NCI-H1048 (cell line): ENCODE data around the gene DOCK2.

Source experiments
- DNase-seq: peaks from one replicate; lab custom pipeline; 2025; lab: John Stamatoyannopoulos, UW

Gene DOCK2

DNA sequence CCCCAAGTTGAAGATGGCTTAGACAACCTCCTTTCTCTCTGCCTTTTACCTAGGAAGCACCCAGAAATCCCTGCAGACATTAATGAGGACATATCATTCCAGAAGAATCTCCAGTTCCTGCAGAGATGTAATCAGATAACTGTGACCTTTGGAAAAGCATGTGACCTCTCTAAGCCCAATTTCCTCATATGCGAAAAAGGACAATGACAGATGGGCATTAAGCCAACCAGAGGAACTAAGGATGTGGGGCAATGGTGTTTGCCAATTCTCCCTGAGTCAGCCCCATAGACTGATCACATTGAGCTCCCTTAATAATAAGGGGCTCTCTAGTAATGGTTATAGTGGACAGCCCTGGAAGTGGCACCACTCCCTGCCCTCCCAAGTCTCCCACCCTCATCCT is 458.6 kb downstream of the DOCK2 start:
- DNase-seq = no peak

DNA sequence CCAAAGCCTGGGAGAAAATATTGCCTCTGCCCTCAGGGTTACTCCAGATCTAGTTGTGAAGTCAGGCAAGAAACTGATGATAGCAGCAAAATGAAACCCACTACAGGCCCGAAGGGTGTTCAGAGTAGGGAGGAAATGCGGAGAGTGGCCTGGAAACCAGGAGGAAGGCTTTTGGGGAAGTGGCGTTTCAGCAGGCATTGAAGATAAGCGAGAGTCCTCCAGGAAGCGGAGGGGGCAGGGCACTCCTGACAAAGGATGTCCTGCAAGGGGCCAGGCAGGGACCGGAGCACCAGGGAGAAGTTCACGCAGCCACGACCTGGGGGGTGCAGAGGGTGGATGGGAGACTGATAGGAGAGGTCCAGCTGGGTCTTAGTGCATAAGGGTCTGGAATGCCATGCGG is 460.9 kb downstream of the DOCK2 start:
- no peak for DNase-seq

DNA sequence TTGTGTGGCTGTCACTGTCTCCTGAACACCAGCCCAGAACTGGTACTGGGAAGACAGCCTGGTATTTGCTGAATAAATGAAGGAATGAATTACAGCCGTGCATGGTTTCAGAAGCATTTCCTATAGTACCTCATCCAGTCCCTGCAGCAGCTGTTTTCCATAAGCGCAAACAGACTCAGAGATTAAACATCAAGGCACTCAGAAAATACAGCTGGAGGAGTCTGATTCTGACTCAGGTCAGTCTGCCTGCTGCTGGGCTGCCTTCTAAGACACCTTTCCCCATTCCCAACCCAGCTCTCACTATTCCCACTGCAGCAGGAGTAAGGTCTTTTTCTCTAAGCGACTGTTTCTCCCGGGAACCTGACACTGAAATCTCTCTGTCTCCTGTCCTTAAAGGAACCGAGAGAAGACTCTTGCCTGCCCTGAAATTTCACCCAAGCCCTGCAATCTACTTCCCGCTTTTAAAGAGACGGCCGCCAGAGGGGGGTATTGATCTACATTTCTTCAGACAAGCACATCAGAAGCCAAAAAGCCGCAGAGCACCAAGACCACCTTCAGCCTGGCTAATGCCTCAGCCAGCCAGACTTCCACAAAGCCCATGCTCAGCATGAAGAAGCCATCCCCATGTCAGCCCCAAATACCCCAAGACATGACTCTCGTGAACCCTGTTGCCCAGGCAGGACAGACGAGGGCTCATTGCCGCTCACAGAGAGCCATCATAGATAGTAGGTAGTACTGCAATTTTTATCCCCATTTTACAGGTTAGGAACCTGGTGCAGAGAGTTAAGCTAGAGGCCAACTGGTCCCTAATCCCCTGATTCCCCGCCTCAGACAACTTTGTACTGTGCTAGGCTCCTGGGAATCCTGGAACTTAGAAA is 463.2 kb downstream of the DOCK2 start:
- peak; percentile 80 for DNase-seq

DNA sequence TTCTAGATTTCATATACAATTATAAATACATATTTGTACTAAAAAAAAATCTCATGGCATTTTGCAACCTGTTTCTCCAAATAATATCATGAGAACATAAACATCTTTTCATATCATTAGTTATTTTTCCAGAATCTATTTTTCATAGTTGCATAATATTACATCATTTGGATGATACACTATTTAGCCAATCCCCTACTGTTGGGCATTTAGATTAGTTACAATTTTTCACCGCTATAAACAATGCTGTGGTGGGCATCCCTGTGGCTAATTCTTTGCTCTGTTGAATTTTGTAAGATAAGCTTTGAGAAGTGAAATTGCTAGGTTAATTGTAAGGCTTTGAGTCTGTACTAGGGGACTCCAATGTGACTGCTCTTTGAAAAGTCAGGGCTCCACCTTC is 466.4 kb downstream of the DOCK2 start:
- no peak for DNase-seq

DNA sequence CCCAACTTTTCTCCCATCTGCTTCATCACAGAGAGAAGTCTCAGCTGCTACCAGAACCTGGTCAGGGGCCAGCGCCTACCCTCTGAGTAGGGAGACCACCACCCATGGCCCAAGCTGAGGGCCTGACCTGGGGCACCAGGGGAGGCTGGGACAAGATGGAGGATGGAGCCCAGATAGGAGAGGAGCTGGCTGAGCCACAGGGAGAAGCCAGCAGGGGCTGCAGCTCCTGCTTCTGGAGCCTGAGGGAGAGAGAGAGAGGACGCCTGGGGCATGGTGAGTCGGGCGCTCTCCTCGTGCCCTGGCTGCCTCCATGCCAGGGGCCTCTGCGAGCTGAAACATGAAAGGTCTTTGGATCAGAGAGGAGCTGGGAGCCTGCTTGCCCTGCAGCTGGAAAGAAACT is 467.2 kb downstream of the DOCK2 start:
- DNase-seq = no peak

DNA sequence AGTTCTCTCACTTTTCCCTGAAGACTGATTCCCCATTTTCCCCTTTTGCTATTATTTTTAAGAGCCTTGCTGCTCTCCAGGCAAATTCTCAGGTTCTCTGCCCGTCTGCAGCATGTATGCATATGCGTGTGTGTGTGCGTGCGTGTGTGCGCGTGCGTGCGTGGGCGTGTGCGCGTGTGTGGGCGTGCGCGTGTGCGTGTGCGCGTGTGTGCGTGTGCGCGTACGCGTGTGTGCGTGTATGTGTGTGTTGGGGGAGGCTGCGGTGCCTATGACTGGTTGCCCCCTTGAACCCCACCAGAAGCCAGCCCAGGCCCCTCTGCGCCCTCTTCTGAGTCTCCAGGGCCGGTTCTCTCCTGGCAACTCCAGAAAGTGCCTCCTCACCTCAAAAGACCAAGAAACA is 467.6 kb downstream of the DOCK2 start:
- no peak for DNase-seq

DNA sequence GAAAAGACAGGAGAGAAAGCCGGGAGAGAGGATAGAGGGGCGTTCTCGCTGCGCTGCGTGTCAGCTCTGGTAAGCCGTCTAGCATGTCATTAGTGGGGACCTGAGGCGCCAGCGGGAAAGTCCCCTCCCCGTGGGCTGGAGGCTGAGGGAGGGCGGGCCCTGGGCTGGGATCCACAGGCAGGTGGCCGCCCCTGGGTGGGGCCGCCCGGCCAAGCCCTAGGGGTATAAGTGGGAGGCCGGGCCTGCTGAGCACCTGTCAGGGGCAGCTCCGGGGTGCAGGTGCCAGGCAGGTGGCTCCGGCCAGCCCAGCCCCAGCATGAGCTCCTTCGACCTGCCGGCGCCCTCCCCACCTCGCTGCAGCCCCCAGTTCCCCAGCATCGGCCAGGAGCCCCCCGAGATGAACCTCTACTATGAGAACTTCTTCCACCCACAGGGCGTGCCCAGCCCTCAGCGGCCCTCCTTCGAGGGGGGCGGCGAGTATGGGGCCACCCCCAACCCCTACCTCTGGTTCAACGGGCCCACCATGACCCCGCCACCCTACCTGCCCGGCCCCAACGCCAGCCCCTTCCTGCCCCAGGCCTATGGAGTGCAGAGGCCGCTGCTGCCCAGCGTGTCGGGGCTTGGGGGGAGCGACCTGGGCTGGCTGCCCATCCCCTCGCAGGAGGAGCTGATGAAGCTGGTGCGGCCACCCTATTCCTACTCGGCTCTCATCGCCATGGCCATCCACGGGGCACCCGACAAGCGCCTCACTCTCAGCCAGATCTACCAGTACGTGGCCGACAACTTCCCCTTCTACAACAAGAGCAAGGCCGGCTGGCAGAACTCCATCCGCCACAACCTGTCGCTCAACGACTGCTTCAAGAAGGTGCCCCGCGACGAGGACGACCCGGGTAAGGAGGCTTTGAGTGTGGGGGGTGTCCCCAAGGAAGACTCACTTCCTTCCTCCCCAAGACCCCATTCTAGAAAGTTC is 468.9 kb downstream of the DOCK2 start, which contains the start of gene FOXI1:
FOXI1 (plus strand) TSS at position 256 of the 970 bp plus-strand sequence; CDS start at position 317, 61 bp downstream.
- DNase-seq = peak; percentile 19

DNA sequence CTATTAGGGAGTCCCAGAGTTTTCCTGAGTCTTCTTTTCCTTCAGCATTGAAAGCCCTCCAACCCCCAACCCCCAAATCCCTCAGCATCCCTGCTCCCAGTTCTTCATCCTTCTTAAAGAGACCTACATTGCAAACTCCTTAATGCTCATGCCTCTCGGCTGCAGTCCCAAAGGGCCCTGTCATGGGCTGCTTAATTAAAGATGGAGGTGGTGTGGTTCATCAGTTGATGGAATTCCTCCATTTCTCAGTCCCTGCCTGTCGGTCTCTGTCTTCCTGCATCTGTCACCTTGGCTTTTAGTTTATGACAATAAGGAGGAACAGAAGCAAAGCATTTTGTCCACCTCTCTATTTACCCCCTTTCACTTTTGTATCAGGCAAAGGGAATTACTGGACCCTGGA is 470.6 kb downstream of the DOCK2 start:
- DNase-seq = no peak

DNA sequence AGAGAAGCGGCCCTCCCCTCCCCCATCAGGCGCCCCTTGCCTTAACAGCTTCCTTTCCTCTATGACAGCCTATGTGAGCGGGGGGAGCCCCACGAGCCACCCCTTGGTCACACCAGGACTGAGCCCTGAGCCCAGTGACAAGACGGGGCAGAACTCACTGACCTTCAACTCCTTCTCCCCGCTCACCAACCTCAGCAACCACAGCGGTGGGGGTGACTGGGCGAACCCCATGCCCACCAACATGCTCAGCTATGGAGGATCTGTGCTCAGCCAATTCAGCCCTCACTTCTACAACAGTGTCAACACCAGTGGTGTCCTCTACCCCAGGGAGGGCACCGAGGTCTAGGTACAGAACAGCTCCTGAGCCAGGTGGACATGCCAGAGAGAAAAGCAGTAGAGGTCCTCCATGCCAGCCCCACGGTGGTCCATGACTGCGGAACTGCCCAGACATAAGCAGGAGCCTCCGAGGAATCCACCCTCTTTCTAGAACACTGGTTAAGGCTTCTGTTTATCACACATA is 471.3 kb downstream of the DOCK2 start:
- DNase-seq = no peak

DNA sequence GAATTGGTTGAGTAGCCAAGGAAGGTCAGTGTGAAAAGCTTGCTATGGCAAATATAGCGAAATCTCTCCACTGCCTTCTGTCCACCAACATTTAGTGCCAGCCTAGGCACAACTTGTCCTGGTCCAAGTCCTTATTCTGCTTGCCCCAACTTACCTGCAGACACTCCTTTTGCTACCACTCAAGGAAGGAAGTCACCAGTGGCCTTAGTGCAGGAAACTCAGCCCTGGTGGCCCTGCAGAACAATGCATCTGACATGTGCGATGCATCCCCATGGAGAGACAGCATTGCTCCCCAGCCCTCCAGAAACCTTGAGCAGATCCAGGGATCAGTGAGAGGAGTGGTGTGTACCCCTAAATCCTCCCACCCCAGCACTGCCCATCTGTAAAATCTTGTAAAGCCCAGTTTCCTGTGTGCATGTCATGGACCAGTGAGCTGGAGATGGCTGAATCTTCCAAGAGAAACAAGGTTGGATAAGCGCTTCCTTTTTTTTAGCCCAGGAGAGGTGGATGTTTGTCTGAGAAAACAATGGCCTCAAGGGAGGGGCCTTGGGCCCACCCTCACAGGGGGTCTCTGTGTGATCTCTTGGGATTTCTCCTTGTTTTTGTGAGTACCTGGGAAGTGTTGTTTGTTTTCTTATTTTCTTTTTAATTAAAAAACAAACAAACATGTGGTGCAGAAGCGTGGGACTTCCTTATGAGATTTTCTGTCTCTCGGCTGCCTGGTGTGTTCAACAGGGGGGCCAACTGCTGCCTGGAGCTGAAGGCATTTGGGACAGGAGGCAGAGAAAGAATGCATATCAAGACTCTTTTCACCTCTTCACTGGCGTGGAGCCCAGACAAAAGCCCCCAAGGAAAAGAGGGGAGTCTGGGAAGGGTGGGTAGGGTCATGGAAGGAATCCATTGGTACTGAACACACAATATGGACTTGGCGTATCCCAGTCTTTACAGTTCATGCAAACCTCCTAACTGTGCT is 472.3 kb downstream of the DOCK2 start:
- DNase-seq = no peak

DNA sequence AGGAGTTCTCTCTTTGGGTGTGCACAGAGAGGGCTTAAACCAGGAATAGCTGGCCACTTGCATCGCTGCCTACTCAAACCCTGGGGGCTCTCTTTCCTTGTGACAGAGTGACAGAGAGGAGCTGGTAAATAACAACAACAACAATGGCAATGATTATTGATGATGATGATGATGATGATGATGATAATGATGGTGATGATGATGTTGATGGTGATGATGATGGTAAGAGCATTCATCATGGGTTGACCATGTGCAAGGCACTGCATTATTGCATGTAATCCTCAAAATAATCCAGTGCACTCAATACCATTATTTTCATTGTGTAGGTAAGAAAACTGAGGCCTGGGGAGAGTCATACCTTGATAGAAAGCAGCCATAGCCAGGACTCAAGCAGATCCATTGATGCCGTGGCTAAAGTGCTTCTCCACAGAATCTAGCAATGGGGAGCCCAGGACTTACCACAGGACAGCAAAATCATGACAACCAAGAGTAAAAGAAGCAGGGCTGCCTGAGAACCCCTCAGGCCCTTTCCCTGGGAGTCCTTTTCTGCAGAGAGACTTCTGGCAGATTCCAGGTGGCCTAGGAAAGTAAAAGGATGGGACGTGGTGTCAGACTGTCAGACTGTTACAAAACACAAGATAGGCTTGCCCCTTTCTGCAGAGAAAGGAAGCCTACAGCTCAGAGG is 473.5 kb downstream of the DOCK2 start:
- no peak for DNase-seq

DNA sequence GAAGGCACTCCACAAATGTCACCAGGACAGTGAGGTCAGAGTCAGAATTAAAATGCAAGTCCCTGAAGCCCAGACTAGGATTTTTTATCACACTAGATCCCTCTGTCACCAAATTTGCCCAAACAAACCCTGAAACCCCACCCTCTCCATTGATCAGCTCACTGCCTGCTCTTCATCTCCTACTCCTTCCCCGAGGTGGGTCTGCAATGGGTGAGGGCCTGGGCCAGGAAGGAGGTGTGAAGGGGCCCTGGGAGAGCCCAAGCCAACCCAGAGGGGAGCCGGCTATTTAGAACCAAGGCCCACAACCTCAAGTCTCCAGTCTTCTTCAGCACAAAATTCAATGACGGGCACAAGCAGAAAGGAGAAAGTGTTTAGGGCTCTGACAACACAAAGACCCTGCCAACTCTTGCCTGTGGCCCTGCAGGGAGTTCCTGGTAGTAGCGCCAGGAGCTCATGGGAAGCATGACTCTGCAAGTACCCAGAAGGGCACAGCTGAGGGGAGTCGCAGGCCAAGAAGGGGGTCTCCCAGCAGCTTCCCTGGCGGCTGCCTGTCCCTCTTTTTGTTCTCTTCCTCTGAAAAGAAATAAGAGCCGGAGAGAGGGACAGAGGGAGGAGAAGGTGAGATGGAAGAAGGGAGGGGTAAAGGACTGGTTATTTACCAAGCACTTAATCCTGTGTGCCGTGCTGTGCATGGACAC is 474.2 kb downstream of the DOCK2 start:
- DNase-seq = no peak

DNA sequence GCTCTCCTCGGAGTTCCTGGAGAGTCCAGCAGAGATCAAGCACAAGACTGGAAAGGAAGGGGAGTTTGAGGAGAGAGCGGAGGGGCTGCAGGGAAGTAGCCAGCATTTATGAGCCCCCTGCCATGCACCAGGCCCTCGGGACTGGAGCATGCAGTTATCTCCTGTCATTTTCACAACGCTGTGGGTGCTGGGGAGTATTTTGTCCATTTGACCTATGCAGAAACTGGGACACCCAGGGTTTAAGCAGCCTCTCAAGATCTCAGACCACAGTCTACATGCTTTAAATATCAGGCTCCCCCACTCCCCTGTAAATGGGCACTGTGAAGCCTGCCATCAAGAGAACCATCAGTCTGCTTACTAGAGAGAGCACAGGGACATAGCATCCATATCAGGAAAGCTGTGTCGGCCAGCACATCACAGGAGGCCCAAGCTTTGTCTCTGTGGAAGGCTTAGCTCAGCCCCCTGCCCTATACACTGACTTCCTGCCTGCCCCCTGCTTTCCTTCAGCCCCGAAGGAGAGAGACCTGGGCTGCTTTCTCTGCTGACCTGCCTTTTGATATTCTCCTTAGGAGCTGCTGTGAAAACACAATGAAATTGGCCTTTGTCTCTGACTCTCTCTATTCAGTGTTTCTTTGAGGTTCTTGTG is 475.9 kb downstream of the DOCK2 start:
- DNase-seq = no peak

DNA sequence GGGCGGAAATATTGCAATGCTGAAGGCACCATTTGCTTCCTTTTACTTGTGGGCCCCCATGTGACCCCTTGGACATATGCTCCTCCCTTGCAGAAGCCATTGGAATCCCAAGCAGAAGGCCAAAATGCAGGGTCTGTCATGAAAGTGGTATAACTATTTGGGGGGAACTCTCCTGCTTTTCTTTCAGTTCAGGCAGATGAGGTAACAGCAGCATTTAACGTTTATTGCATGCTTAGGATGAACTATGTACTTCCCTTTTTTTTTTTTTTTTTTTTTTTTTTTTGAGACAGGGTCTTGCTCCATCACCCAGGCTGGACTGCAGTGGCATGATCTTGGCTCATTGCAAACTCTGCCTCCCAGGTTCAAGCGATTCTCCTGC is 476.4 kb downstream of the DOCK2 start:
- no peak for DNase-seq

DNA sequence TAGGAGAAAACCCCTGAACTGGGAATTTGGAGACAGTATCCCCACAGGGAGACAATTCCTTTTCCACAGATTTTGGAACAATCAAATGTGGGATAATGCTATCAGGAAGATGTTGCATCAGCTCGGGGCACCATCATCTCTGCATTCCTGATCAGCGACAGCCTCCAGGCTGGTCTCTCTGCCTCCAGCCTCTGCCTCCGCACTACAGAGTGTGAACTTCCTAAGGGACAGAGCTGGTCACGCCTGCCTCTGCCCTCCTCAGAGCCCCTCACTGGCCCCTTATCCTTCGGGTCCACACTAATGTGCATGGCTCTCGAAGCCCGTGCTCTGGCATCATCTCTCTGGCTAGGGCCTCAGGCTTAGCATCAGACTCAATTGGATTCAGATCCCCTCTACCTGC is 477.2 kb downstream of the DOCK2 start:
- DNase-seq = no peak

DNA sequence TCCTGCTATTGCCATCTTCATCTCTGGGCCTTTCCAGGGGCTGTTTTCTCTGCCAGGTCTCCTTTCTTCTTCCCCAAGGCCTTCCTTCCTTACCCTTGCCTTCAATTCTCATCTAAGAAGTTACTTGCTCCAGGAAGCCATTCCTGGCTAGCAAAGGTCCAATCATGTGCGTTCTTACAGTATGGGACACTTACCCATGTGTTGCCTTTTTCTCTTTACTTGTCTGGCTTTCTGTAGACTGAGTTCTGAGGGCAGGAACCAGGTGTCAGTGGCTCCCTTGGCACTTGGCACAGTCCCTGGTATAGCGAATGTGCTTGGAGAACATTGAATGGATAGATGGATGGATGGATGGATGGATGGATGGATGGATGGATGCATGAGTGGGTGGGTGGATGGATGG is 478.9 kb downstream of the DOCK2 start:
- no peak for DNase-seq

DNA sequence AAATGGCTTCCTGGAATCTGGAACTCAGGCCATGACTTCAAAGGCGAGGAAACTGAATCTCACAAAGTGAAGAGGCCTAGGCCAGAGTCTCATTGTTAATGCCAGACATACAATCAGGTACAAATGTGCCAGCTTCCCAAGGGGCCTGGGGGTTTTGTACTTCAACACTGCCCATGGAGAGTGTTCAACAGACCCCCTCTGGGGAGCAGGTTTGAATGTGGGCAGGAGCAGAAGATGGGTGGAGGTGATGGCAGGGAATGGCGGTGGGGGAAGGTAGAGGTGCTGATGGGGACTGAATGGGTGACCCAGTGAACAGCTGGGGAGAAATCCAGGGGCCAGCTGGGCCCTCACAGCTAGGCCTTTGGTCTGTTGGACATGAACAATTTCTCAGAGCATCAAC is 480.7 kb downstream of the DOCK2 start:
- DNase-seq = no peak

DNA sequence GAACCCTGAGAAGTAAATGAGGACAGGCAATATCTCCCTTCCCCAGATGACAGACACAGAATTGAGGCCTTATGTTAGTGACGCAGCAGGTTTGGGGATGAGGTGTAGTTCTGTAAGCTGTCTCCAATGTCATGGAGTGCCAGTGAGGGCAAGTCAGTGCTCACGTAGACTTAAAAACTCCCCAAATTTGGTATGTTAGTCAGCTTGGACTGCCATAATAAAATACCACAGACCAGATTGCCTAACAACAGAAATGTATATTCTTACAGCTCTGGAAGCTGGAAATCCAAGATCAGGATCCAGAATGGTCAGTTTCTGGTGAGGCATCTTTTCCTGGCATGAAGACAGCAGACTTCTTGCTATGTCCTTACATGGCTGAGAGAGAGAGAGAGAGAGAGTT is 483.5 kb downstream of the DOCK2 start:
- DNase-seq = no peak

DNA sequence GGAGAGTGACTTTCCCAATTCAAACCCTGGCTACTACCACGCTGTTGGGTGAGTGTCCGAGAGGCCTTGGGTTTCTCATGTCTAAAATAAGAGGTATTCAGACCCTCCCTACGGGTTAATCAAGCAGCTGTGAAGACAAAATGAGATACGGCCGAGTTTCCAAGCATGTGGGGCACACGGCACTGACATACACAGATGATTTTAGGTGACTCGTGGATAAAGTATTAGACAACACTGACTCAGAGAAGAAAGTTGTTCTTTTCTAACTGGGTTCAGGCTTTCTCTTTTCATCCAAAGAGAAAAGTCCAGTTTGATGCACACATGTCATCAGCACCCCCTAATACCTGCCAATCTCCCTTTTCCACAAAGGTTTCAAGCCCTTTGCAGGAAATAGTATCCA is 484.2 kb downstream of the DOCK2 start:
- no peak for DNase-seq

DNA sequence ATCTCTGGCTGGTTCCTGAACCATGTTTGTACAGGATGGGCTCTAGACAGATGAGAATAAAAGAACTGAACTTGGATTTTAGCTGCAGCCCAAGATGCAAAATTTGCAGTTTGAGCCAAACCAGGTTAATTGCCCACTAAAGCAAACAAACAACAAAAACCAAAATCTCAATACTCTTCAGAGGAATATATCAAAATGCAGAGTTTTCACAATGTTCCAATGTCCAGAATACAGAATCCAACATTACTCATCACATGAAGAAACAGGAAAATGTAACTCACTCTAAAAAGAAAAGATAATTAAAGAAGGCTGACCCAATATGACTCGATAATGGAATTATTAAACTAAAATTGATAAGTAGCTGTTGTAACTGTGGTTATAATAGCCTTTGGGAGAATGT is 489.0 kb downstream of the DOCK2 start:
- no peak for DNase-seq
